Measurements from ENCODE around the gene AHRR.

AHRR gene

DNA sequence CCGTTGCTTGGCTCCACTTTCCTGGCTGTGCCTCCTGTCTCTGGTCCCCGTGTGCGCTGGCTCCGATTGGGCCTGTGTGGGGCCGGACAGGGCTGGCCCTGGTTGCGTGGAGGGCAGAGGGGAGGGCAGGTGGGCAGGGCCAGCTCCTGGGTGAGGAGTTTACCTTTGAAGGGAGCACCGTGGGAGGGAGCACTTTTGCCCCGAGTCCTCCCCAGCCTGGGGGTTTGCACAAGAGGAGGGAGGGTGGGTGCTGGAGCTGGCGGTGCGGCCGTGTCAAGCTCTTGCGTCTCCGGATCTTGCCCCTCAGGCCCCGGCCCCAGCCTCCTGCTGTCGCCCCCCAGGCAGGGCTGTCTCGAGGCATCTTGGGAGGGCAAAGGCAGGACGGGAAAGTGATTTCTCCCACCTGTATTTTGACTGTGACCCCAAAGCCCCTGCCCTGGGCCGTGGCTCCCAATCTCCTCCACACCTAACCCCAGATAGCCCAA lies 73.2 kb downstream of the AHRR start:
- TF ChIP-seq EZH2 (IDR thresholded peaks at IDR 0.05; ENCODE audit: borderline replicate concordance, low read length) (no peak), CTCF (IDR thresholded peaks at IDR 0.05; ENCODE audit: low read length) (no peak)
- no peaks in the 10 kb centered on the region for H3K9me3 ChIP-seq (ENCODE audit: low read length)
- H3K9ac ChIP-seq (ENCODE audit: low read length), result peak overlapping the region; percentile 43; the same call in 1 of the 2 replicates
- no peaks in the 10 kb centered on the region for H3K9me2 ChIP-seq (ENCODE audit: low read depth, low read length)
- peak overlapping the region; percentile 42 for H3K4me2 ChIP-seq (ENCODE audit: low read length)
- no peaks in the 10 kb centered on the region for H3F3A ChIP-seq (ENCODE audit: insufficient read depth, low read length)
- no peaks in the 10 kb centered on the region for H3K27me3 ChIP-seq (ENCODE audit: insufficient read depth, low read length)
- H3K4me1 ChIP-seq (ENCODE audit: insufficient read depth, low read length, severe bottlenecking), result peaks cover 78% of the 10 kb centered on the region
- H3K4me3 ChIP-seq (ENCODE audit: low read depth, low read length, poor library complexity, severe bottlenecking), result peak overlapping the region; percentile 34
- H4K20me1 ChIP-seq (ENCODE audit: insufficient read depth, low read length), result no peaks in the 10 kb centered on the region
- no peaks in the 10 kb centered on the region for H3K79me2 ChIP-seq (ENCODE audit: insufficient read depth, low read length)
- peak overlapping the region; percentile 95 for H3K27ac ChIP-seq (ENCODE audit: low read depth, low read length, poor library complexity, severe bottlenecking)
- no peaks in the 10 kb centered on the region for H3K36me3 ChIP-seq (ENCODE audit: insufficient read depth, low read length)
- H2AFZ ChIP-seq (ENCODE audit: low read length), result no peak overlapping the region

DNA sequence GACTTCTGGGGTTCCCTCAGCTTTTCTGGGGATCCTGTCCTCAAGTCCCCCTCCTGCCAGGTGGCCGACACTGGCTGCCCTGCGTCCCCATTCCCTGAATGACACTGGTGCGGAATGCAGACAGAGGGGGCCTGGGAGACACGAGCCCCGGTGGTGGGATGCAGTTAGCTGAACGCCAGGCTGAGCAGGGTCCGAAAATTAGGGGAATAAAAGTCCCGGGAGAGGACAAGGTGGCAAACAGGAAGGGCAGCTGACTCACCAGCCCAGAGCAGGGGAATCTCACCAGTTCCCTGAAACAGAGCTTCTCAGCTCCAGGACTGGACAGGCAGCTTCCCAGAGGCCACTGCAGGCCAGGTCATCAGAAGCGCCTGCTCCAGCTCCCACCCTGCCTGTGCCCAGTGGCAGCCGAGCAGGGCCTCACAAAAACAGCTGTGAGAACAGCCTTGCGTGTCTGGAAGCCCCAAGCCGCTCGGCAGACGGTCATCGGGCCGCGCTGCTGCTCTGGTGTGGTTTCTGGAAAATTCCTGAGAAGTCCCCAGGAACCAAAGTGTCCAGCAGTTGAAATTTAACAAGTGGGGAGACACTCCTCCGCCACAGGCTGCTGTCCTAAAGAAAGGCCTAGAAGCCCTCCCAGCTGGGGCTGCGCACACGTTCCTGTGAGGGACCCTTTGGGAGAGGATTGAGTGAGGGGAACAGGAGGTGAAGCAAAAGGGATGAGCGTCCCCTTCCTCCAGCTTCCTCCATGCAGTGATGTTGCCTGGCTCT lies 73.8 kb downstream of the AHRR start:
- H3K36me3 ChIP-seq (ENCODE audit: insufficient read depth, low read length), result no peaks in the 10 kb centered on the region
- H3K27ac ChIP-seq (ENCODE audit: low read depth, low read length, poor library complexity, severe bottlenecking), result peak overlapping the region; percentile 95
- no peaks in the 10 kb centered on the region for H3K9me3 ChIP-seq (ENCODE audit: low read length)
- H3K9me2 ChIP-seq (ENCODE audit: low read depth, low read length), result no peaks in the 10 kb centered on the region
- peak overlapping the region; percentile 43 for H3K9ac ChIP-seq (ENCODE audit: low read length)
- peak overlapping the region; percentile 34 for H3K4me3 ChIP-seq (ENCODE audit: low read depth, low read length, poor library complexity, severe bottlenecking)
- no peaks in the 10 kb centered on the region for H3F3A ChIP-seq (ENCODE audit: insufficient read depth, low read length)
- no peak overlapping the region for H2AFZ ChIP-seq (ENCODE audit: low read length)
- H3K4me1 ChIP-seq (ENCODE audit: insufficient read depth, low read length, severe bottlenecking), result peaks cover 79% of the 10 kb centered on the region
- peak overlapping the region; percentile 42; the same call in 1 of the 2 replicates for H3K4me2 ChIP-seq (ENCODE audit: low read length)
- no peaks in the 10 kb centered on the region for H4K20me1 ChIP-seq (ENCODE audit: insufficient read depth, low read length)
- TF ChIP-seq CTCF (IDR thresholded peaks at IDR 0.05; ENCODE audit: low read length) (no peak), EZH2 (IDR thresholded peaks at IDR 0.05; ENCODE audit: borderline replicate concordance, low read length) (no peak)
- H3K79me2 ChIP-seq (ENCODE audit: insufficient read depth, low read length), result no peaks in the 10 kb centered on the region
- no peaks in the 10 kb centered on the region for H3K27me3 ChIP-seq (ENCODE audit: insufficient read depth, low read length)

DNA sequence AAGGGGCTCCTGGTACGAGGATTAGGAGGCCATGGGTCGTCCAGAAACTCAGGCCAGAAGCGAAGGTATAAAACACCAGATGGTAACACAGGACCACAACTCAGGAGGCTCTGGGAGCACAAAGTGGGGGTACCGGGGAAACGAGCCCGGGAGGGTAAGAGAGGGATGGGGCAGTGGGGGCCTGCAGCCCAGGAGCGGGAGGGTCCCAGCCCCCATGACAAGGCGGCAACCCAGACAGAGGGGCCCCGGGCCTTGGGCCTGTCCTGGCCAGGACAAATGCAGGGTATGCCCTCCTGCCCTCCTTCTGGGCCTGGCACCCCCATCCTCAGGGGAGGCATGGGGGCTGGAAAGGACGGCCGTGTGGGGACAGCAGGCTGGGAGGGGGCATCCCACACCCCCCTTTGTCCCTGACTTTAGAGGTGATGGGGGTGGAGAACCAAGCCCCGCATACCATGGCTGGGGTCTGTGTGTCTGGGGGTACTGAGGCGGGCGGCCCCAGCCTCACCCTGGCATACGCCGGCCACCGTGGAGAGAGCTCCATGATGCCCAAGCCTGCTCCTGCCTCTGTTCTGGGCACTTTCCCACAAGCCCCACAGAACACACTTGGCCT lies 74.5 kb downstream of the AHRR start:
- no peaks in the 10 kb centered on the region for H3K36me3 ChIP-seq (ENCODE audit: insufficient read depth, low read length)
- no peaks in the 10 kb centered on the region for H3K27me3 ChIP-seq (ENCODE audit: insufficient read depth, low read length)
- H3K9me3 ChIP-seq (ENCODE audit: low read length), result no peaks in the 10 kb centered on the region
- no peak for TF ChIP-seq CTCF (IDR thresholded peaks at IDR 0.05; ENCODE audit: low read length)
- TF ChIP-seq EZH2 (IDR thresholded peaks at IDR 0.05; ENCODE audit: borderline replicate concordance, low read length), result no peak
- H3K4me2 ChIP-seq (ENCODE audit: low read length), result peak overlapping the region; percentile 42; the same call in 1 of the 2 replicates
- no peak overlapping the region for H3K4me3 ChIP-seq (ENCODE audit: low read depth, low read length, poor library complexity, severe bottlenecking)
- H3K79me2 ChIP-seq (ENCODE audit: insufficient read depth, low read length), result no peaks in the 10 kb centered on the region
- H3K4me1 ChIP-seq (ENCODE audit: insufficient read depth, low read length, severe bottlenecking), result peaks cover 78% of the 10 kb centered on the region
- H3K27ac ChIP-seq (ENCODE audit: low read depth, low read length, poor library complexity, severe bottlenecking), result peak overlapping the region; percentile 95
- no peak overlapping the region for H2AFZ ChIP-seq (ENCODE audit: low read length)
- H3F3A ChIP-seq (ENCODE audit: insufficient read depth, low read length), result no peaks in the 10 kb centered on the region
- no peaks in the 10 kb centered on the region for H4K20me1 ChIP-seq (ENCODE audit: insufficient read depth, low read length)
- peak overlapping the region; percentile 43; the same call in 1 of the 2 replicates for H3K9ac ChIP-seq (ENCODE audit: low read length)
- H3K9me2 ChIP-seq (ENCODE audit: low read depth, low read length), result no peaks in the 10 kb centered on the region
